MM.1S (cell line): ENCODE results near the gene EIPR1.

ENCODE experiments used
- EZH2 ChIP-seq: fragments of 300-600 bp; sonication (generic); optimal IDR thresholded peaks from 2 replicates; pipeline ENCODE3; 2017; ENCODE audit warnings: low read depth, mild to moderate bottlenecking, antibody characterized with exemption, low read length, mixed read lengths
- EZH2phosphoT487 ChIP-seq: fragments of 300-600 bp; sonication (generic); IDR thresholded peaks from 2 replicates; pipeline ENCODE4 v1.6.1; 2018; ENCODE audit warnings: antibody characterized with exemption, low read length
- TF ChIP-seq, protein P1 (sequence below): fragments of 300-600 bp; sonication (generic); IDR thresholded peaks from 2 replicates; pipeline ENCODE4 v1.5.1; 2016; ENCODE audit warnings: antibody characterized with exemption, low read length, mixed read lengths

DNA sequence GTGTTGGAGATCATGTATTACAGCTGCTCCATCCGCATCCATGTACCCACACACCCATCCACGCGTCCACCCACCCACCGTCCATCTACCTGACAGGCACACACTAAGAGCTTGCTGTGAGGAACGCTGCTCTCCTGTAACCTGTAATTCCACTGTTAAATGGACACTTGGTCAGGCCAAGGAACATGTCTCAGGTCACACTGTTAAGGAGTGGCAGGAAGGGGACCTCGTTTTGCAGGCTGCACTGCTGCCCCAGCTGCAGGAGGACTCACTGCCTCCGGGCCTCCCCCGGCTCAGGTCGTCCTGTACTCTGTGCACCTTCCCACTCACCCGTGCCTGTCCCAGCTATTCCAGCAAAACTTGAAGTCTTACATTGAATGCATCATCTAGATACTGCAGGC lies 170.5 kb downstream of the EIPR1 start:
- TF ChIP-seq, protein P1, sequence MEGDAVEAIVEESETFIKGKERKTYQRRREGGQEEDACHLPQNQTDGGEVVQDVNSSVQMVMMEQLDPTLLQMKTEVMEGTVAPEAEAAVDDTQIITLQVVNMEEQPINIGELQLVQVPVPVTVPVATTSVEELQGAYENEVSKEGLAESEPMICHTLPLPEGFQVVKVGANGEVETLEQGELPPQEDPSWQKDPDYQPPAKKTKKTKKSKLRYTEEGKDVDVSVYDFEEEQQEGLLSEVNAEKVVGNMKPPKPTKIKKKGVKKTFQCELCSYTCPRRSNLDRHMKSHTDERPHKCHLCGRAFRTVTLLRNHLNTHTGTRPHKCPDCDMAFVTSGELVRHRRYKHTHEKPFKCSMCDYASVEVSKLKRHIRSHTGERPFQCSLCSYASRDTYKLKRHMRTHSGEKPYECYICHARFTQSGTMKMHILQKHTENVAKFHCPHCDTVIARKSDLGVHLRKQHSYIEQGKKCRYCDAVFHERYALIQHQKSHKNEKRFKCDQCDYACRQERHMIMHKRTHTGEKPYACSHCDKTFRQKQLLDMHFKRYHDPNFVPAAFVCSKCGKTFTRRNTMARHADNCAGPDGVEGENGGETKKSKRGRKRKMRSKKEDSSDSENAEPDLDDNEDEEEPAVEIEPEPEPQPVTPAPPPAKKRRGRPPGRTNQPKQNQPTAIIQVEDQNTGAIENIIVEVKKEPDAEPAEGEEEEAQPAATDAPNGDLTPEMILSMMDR: no peak
- TF ChIP-seq EZH2phosphoT487: no peak
- TF ChIP-seq EZH2: no peak
